ENCODE data around the gene ATG14. TPM values are rescaled to one million over a fixed set of nuclear protein-coding genes. Genes with fewer than 3 reads are reported as not detected.
A peak's percentile ranks its signal among the peaks of the same experiment; 100 is the strongest.

ATG14 gene
- total RNA-seq, 8 experiments from 2014 or later: 7.7 to 19.1 (median 13.6) TPM

DNA sequence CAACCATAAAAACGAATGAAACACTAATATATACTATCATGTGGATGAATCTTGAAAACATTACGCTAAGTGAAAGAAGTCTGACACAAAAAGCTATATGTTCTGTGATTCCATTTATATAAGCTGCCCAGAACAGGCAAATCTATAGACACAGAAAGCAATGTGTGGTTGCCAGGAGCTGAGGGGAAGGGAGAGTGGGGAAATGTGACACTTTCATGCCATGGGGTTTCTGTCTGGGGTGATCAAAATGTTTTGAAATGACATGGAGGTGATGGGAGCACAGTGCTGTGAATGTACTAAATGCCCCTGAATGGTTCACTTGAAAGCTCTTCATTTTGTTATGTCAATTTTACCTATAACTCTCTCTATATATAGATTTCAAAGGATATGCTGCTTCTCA lies 30.1 kb downstream of the ATG14 start:
- ATAC-seq (replicated peaks in 6 of 8): no peak
- Histone ChIP-seq H3K27ac (no peak overlapping the region), H3K4me3 (no peak overlapping the region), H3K4me1 (replicated peaks in 1 of 2) (no peaks in the 10 kb centered on the region)
- in situ Hi-C loops (cut with MboI; ENCODE audit: low pct_unique_long_range_greater_than_20kb in 2 of 9, low sequenced_read_pairs in 9 of 9, unreplicated experiment in 9 of 9): no loop called here
- WGBS, 10 experiments: 63 to 100% (median 85%) methylated on average over 1 to 2 of the region's 2 CpGs

DNA sequence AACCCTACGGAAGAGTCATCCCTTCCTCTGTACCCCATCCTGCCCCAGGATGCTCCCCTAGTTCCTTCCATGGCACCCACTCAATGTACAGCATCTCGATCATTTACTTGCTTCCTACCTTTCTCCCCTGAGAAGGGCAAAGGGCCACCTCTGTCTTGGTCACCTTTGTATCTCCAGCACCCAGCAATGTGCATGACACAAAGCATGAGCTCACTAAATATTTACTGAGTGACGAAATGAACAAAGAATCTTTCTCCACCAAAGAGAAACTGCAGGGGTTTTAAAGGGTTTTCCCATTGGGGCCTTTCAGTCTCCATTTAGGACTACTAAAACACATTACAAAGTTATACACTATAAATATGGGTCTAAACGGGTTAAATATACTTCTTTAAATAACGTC lies 30.6 kb downstream of the ATG14 start:
- Histone ChIP-seq H3K4me3 (no peak overlapping the region), H3K27ac (no peak overlapping the region), H3K4me1 (replicated peaks in 1 of 2) (no peaks in the 10 kb centered on the region)
- no peak for ATAC-seq (replicated peaks in 6 of 8)
- in situ Hi-C loops (cut with MboI; ENCODE audit: low pct_unique_long_range_greater_than_20kb in 2 of 9, low sequenced_read_pairs in 9 of 9, unreplicated experiment in 9 of 9): no loop called here
- 73 to 100% (median 79%) methylated on average over 1 to 5 of the region's 5 CpGs; no CpG with 5 or more reads in 3 of the 10 experiments for WGBS, 10 experiments

DNA sequence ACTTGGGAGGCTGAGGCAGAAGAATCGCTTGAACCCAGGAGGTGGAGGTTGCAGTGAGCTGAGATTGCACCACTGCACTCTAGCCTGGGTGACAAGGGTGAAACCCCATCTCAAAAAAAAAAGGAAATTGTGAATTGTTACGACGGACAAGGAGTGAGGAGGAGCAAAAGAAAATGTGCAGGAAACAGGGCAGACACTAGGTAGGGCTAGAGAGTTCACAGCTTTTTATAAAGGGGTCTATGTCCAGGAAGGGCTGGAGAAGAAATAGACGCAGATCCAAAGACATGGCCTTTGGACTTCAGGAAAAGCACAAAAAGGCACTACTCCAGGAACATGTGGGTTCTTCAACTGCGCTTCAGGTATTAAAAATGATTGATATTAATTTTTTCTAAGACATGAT lies 34.4 kb downstream of the ATG14 start:
- 78 to 100% (median 96%) methylated on average over 1 to 5 of the region's 5 CpGs; no CpG with 5 or more reads in 1 of the 10 experiments for WGBS, 10 experiments
- in situ Hi-C loops (cut with MboI; ENCODE audit: low pct_unique_long_range_greater_than_20kb in 2 of 9, low sequenced_read_pairs in 9 of 9, unreplicated experiment in 9 of 9): no loop called here
- Histone ChIP-seq H3K4me3 (no peak overlapping the region), H3K4me1 (replicated peaks in 1 of 2) (no peaks in the 10 kb centered on the region), H3K27ac (no peak overlapping the region)
- no peak for ATAC-seq (replicated peaks in 6 of 8)

DNA sequence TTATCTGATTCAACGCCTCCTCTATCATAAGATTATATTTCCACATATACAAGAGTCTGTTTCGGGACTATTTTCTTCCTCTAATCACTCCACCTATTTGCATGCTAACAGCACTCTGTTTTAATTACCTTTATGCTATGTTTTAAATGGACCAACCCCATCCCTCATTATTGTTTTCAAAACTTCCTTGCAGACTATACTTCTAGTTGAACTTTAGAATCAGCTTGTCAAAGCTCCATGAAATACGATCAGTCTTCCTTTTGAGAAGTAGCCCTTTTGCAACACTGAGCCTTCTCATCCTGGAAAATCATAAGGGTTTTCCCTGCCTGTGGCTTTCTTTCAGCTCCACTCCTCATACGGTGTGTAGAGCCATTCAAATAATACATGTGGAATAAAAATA lies 36.9 kb downstream of the ATG14 start:
- in situ Hi-C loops (cut with MboI; ENCODE audit: low pct_unique_long_range_greater_than_20kb in 2 of 9, low sequenced_read_pairs in 9 of 9, unreplicated experiment in 9 of 9): loop anchor here in 2 of 9 experiments (25.0 kb wide), 1 partner anchor 112 kb away; the partner anchor contains the start of gene FBXO34 (in 2 of the 2)
- WGBS, 10 experiments: 82 to 100% (median 92%) methylated on average over 3 to 4 of the region's 4 CpGs; no CpG with 5 or more reads in 1 of the 10 experiments
- H3K27ac ChIP-seq: no peak overlapping the region
- no peak for ATAC-seq (replicated peaks in 6 of 8)
- H3K4me1 ChIP-seq (replicated peaks in 1 of 2): no peaks in the 10 kb centered on the region
- H3K4me3 ChIP-seq: no peak overlapping the region

DNA sequence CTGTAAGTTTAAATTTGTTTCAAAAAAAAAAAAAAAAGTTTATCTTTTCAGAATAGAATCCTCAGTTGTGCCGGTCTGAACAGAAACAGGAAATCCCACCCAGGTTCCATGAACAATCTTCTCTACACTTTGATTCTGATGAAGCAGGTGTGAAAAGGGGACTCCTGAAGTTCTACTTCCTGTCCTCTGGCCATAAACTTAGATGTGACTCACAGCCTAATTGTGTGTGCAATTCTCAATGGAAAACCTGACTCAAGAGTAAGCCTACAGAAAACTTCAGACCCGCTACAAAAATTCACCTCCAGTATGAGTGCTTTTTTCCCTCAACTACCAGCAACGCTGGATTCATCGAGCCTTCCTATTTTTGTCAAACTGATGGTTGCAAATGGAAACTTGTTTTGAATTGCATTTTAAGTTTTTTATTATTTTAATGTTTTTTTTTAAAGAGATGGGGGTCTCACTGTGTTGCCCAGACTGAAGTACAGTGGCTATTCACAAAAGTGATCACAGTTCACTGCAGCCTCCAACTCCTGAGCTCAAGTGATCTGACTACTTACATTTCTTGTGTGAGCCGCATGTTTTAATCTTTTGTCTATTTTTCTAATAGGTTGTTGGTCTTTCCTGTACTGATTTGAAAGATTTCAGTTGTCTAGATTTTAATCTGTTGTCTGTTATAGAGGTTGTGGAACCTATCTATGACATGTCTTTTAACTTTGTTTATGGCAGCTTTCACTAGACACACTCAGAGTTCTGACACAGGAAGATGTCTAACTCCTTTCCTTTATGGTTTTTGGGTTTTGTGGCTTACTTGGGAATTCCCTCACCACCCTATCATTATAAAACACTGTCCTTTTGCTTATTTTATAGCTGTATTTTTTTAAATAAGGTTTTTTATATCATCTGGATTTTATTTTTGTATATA lies 37.6 kb downstream of the ATG14 start:
- in situ Hi-C loops (cut with MboI; ENCODE audit: low pct_unique_long_range_greater_than_20kb in 2 of 9, low sequenced_read_pairs in 9 of 9, unreplicated experiment in 9 of 9): loop anchor here in 2 of 9 experiments (25.0 kb wide), 1 partner anchor 112 kb away; the partner anchor contains the start of gene FBXO34 (in 2 of the 2)
- H3K4me1 ChIP-seq (replicated peaks in 1 of 2): no peaks in the 10 kb centered on the region
- H3K27ac ChIP-seq: no peak overlapping the region
- WGBS, 10 experiments: 63 to 92% (median 73%) methylated on average over 1 to 5 of the region's 5 CpGs
- ATAC-seq (replicated peaks in 6 of 8): no peak
- no peak overlapping the region for H3K4me3 ChIP-seq

DNA sequence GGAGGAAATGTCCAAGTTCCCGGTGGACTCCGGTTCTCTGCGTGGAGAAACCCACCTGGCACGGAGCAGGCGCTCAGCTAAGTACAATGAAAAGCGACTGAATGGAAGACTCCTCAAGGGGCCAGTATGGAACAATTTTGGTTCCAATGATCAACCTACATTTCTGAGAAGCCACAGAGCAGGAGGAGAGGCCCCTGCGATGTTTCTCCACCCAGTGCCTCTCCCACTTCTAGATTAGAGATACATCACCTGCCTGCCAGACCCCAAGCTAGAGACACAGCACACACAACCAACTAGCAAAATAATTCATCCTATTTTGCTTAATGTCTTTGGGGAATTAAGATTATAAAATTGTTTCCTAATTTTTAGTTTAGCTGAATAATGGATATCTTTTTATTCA lies 38.8 kb downstream of the ATG14 start:
- in situ Hi-C loops (cut with MboI; ENCODE audit: low pct_unique_long_range_greater_than_20kb in 2 of 9, low sequenced_read_pairs in 9 of 9, unreplicated experiment in 9 of 9): loop anchor here in 2 of 9 experiments (25.0 kb wide), 1 partner anchor 111 kb away; the partner anchor contains the start of gene FBXO34 (in 2 of the 2)
- no peaks in the 10 kb centered on the region for H3K4me1 ChIP-seq (replicated peaks in 1 of 2)
- H3K4me3 ChIP-seq: no peak overlapping the region
- WGBS, 10 experiments: 80 to 100% (median 93%) methylated on average over 1 to 7 of the region's 7 CpGs; no CpG with 5 or more reads in 4 of the 10 experiments
- no peak overlapping the region for H3K27ac ChIP-seq
- ATAC-seq (replicated peaks in 6 of 8): no peak

DNA sequence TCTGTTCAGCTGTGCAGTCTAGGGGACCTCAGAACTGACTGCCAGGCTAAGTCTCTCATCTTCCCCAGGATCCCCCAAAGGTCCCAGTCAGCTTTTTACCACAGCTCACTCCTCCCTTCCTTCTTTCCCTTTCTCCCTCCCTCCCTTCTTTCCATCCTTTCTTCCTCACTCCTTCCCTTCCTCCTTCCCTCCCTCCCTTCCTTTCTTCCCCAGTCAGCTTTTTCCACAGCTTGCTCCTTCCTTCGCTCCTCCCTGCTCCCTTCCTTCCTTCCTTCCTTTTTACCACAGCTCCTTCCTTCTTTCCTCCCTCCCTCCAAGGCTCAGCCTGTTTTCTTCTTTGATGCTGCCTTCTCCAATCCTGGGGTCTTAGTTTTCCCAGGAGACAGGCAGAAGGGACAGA lies 39.2 kb downstream of the ATG14 start:
- no peak overlapping the region for H3K27ac ChIP-seq
- WGBS, 10 experiments: 93 to 100% (median 100%) methylated on average over 1 of the region's 1 CpG; no CpG with 5 or more reads in 4 of the 10 experiments
- in situ Hi-C loops (cut with MboI; ENCODE audit: low pct_unique_long_range_greater_than_20kb in 2 of 9, low sequenced_read_pairs in 9 of 9, unreplicated experiment in 9 of 9): loop anchor here in 2 of 9 experiments (25.0 kb wide), 1 partner anchor 110 kb away; the partner anchor contains the start of gene FBXO34 (in 2 of the 2)

DNA sequence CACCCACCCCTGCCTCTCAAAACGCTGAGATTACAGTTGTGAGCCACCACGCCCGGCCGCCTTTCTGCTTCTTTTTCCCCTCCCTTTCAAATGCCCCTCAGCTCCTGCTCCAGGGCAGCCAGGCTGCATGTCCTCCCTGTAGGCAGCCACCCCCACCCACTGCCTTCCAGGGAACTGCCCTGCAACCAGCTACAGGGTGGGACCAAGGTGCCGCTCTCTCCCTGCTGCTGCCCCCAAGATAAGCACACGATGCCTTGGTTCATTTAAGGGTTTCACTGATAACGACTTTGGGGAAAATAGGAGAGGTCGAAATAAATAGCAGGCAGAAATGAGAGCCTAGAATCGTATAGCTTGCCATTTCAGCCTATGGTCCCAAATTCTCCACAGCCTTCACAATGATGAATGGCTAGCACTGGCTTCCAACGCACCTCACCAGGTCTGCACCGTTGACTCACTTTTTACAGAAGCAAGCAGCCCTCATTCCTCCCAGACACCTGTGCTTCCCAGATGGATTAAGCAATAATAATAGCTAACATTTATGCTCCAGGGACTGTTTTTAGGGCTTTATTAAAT lies 40.7 kb downstream of the ATG14 start:
- 86 to 100% (median 98%) methylated on average over 1 to 5 of the region's 11 CpGs; no CpG with 5 or more reads in 2 of the 10 experiments for WGBS, 10 experiments
- no peak overlapping the region for H3K4me3 ChIP-seq
- no peaks in the 10 kb centered on the region for H3K4me1 ChIP-seq (replicated peaks in 1 of 2)
- H3K27ac ChIP-seq: no peak overlapping the region
- in situ Hi-C loops (cut with MboI; ENCODE audit: low pct_unique_long_range_greater_than_20kb in 2 of 9, low sequenced_read_pairs in 9 of 9, unreplicated experiment in 9 of 9): loop anchor here in 2 of 9 experiments (25.0 kb wide), 1 partner anchor 109 kb away; the partner anchor contains the start of gene FBXO34 (in 2 of the 2)
- no peak for ATAC-seq (replicated peaks in 6 of 8)

More for the DNA sequence above, 39.2 kb downstream of the ATG14 start:
- ATAC-seq (replicated peaks in 6 of 8): no peak
- H3K4me1 ChIP-seq (replicated peaks in 1 of 2): no peaks in the 10 kb centered on the region
- no peak overlapping the region for H3K4me3 ChIP-seq

DNA sequence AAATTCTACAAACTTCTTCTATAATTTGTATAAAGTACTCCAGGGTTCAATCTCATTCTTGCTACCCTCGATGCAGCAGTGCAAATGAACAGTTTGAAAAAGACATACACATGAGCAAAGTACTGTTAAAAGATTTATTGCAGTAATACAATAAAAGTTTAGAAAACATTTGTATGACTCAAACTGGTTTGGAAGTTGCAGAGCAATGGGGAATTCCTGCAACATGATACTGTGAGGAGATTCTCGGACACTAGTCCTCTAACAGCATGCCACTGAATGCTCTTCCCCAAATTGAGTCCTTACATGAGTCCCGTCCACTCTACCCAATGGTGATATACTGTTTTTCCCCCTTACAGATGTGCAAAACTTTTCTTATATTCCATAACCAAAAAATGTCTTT lies 45.4 kb downstream of the ATG14 start:
- no peaks in the 10 kb centered on the region for H3K4me1 ChIP-seq (replicated peaks in 1 of 2)
- H3K27ac ChIP-seq: no peak overlapping the region
- ATAC-seq (replicated peaks in 6 of 8): peak in 2 of 8 experiments; percentile 41 to 75
- no peak overlapping the region for H3K4me3 ChIP-seq
- in situ Hi-C loops (cut with MboI; ENCODE audit: low pct_unique_long_range_greater_than_20kb in 2 of 9, low sequenced_read_pairs in 9 of 9, unreplicated experiment in 9 of 9): loop anchor here in 2 of 9 experiments (25.0 kb wide), 1 partner anchor 104 kb away; the partner anchor contains the start of gene FBXO34 (in 2 of the 2)
- WGBS, 10 experiments: 18 to 100% (median 88%) methylated on average over 1 to 3 of the region's 3 CpGs; no CpG with 5 or more reads in 1 of the 10 experiments

DNA sequence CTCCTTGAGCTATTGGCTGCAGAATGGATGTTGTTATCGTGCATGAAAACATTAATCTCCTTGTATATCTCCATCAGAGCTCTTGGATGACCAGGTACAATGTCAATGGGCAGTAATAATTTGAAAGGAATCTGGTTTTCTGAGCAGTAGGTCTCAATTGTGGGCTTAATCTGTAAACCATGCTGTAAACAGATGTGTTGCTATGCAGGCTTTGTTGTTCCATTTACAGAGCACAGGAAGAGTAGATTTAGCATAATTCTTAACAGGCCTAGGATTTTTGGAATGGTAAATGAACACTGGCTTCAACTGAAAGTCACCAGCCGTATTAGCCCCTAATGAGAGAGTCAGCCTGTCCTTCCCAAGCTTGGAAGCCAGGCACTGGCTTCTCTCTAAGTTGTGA lies 50.4 kb downstream of the ATG14 start:
- no peak overlapping the region for H3K4me3 ChIP-seq
- no peaks in the 10 kb centered on the region for H3K4me1 ChIP-seq (replicated peaks in 1 of 2)
- WGBS, 10 experiments: 0 to 100% (median 91%) methylated on average over 1 to 2 of the region's 2 CpGs; no CpG with 5 or more reads in 1 of the 10 experiments
- in situ Hi-C loops (cut with MboI; ENCODE audit: low pct_unique_long_range_greater_than_20kb in 2 of 9, low sequenced_read_pairs in 9 of 9, unreplicated experiment in 9 of 9): loop anchor here in 2 of 9 experiments (25.0 kb wide), 1 partner anchor 99 kb away; the partner anchor contains the start of gene FBXO34 (in 2 of the 2)
- peak in 3 of 8 experiments; percentile 79 to 91 (median 83) for ATAC-seq (replicated peaks in 6 of 8)
- H3K27ac ChIP-seq: no peak overlapping the region

DNA sequence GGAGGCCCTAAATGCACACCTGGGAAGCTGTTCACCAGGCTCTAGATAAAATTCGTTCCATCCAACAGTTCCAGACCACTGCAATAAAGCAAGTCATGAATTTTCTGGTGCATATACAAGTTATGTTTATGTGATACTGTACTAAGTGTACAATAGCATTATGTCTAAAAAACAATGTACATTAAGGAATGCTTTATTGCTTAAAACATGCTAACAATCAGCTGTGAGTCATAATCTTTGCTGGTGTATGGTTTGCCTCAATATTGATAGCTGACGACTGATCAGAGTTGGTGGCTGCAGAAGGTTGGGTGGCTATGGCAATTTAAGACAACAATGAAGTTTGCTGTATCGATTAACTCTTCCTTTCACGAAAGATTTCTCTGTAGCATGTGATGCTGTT lies 52.3 kb downstream of the ATG14 start:
- H3K4me3 ChIP-seq: no peak overlapping the region
- no peak overlapping the region for H3K27ac ChIP-seq
- in situ Hi-C loops (cut with MboI; ENCODE audit: low pct_unique_long_range_greater_than_20kb in 2 of 9, low sequenced_read_pairs in 9 of 9, unreplicated experiment in 9 of 9): loop anchor here in 2 of 9 experiments (25.0 kb wide), 1 partner anchor 97 kb away; the partner anchor contains the start of gene FBXO34 (in 2 of the 2)
- 78 to 100% (median 93%) methylated on average over 1 to 4 of the region's 4 CpGs; no CpG with 5 or more reads in 1 of the 10 experiments for WGBS, 10 experiments
- H3K4me1 ChIP-seq (replicated peaks in 1 of 2): no peaks in the 10 kb centered on the region
- no peak for ATAC-seq (replicated peaks in 6 of 8)

DNA sequence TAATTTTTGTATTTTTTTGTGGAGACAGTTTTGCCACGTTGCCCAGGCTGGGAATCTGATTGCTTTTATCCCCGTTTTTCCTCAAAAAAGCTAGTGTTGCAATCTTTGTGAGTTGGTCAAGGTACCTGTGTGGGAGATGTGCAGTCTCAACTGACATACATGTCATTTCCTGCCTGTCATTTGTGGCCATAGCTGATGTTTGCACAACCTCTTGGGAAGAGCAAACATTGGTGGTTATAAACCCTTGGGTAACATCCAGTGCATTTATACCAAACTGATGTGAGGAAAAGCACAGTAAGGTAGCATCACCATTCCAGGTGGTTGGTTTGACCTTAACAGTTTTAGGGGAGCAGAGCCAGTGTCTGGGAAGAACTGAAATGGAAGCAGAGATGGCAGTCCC lies 54.7 kb downstream of the ATG14 start:
- ATAC-seq (replicated peaks in 6 of 8): no peak

More for the DNA sequence above, 54.7 kb downstream of the ATG14 start:
- H3K27ac ChIP-seq: no peak overlapping the region
- in situ Hi-C loops (cut with MboI; ENCODE audit: low pct_unique_long_range_greater_than_20kb in 2 of 9, low sequenced_read_pairs in 9 of 9, unreplicated experiment in 9 of 9): loop anchor here in 2 of 9 experiments (25.0 kb wide), 1 partner anchor 95 kb away; the partner anchor contains the start of gene FBXO34 (in 2 of the 2)
- no peaks in the 10 kb centered on the region for H3K4me1 ChIP-seq (replicated peaks in 1 of 2)
- no peak overlapping the region for H3K4me3 ChIP-seq
- WGBS, 10 experiments: 67 to 100% (median 93%) methylated on average over 1 to 2 of the region's 2 CpGs; no CpG with 5 or more reads in 2 of the 10 experiments
